Neural cell (in vitro differentiated cells): Measurements from ENCODE around the gene DDX31. TPM values are rescaled to one million over a fixed set of nuclear protein-coding genes. Genes with fewer than 3 reads are reported as not detected.
A peak's percentile ranks its signal among the peaks of the same experiment; 100 is the strongest.
"Not testable (repeated sequence)": the region's sequence is repeated elsewhere in the genome, so short reads cannot be mapped to it uniquely, and the experiment has no call there.

Source experiments
- H2AFZ ChIP-seq: fragments of 200-600, 300-800 bp; sonication (generic), shearing (Covaris generic); 2 replicates; pipeline ENCODE4 v1.6.0; 2014; ENCODE audit warnings: low read depth, mild to moderate bottlenecking, antibody characterized with exemption, low read length, moderate library complexity
- H3F3A ChIP-seq: fragments of 200-600 bp; shearing (Covaris generic); 2 replicates; pipeline ENCODE4 v1.6.1; 2016; ENCODE audit warnings: mild to moderate bottlenecking, moderate library complexity, mixed read lengths, antibody characterized with exemption, low read length; ENCODE audit not compliant: insufficient read depth, poor library complexity, severe bottlenecking
- H3K27ac ChIP-seq: fragments of 200-600, 300-800 bp; sonication (generic), shearing (Covaris generic); 2 replicates; pipeline ENCODE4 v1.5.1; 2014; ENCODE audit warnings: mild to moderate bottlenecking, low read length, moderate library complexity
- H3K27me3 ChIP-seq: fragments of 300-800, 200-600 bp; sonication (generic), shearing (Covaris generic); 2 replicates; pipeline ENCODE4 v1.6.0; 2014; ENCODE audit warnings: mild to moderate bottlenecking, low read depth, low read length, moderate library complexity; ENCODE audit not compliant: insufficient read depth
- H3K36me3 ChIP-seq: fragments of 300-800, 200-600 bp; sonication (generic), shearing (Covaris generic); 2 replicates; pipeline ENCODE4 v1.5.1; 2014; ENCODE audit warnings: mild to moderate bottlenecking, antibody characterized with exemption, low read length, moderate library complexity; ENCODE audit not compliant: insufficient read depth
- H3K4me2 ChIP-seq: fragments of 300-800, 200-600 bp; sonication (generic), shearing (Covaris generic); 2 replicates; pipeline ENCODE4 v1.6.0; 2014; ENCODE audit warnings: mild to moderate bottlenecking, low read length
- H3K4me3 ChIP-seq: fragments of 300-800, 200-600 bp; sonication (generic), shearing (Covaris generic); 2 replicates; pipeline ENCODE4 v1.5.1; 2014; ENCODE audit warnings: mild to moderate bottlenecking, low read length, moderate library complexity
- H3K79me2 ChIP-seq: fragments of 200-600 bp; shearing (Covaris generic); replicated peaks from 2 replicates; pipeline ENCODE4 v1.6.0; 2014; ENCODE audit warnings: mild to moderate bottlenecking, low read length, moderate library complexity; ENCODE audit not compliant: insufficient read depth
- H3K9ac ChIP-seq: fragments of 300-800, 200-600 bp; sonication (generic), shearing (Covaris generic); 2 replicates; pipeline ENCODE4 v1.6.1; 2016; ENCODE audit warnings: mild to moderate bottlenecking, low read length, mixed read lengths
- H3K9me2 ChIP-seq: fragments of 200-600 bp; shearing (Covaris generic); 2 replicates; pipeline ENCODE4 v1.6.1; 2016; ENCODE audit warnings: mild to moderate bottlenecking, low read length, mixed read lengths; ENCODE audit not compliant: insufficient read depth
- H3K9me3 ChIP-seq: fragments of 200-600, 300-800 bp; sonication (generic), shearing (Covaris generic); 2 replicates; pipeline ENCODE4 v1.6.1; 2016; ENCODE audit warnings: mild to moderate bottlenecking, mixed run types, low read length, moderate library complexity, mixed read lengths
- H4K20me1 ChIP-seq: fragments of 200-600 bp; shearing (Covaris generic); 2 replicates; pipeline ENCODE4 v1.6.1; 2016; ENCODE audit warnings: mild to moderate bottlenecking, mixed run types; ENCODE audit not compliant: insufficient read depth
- EP300 ChIP-seq: fragments of 450-650 bp; conservative IDR thresholded peaks from 2 replicates; pipeline ENCODE4 v1.6.1; 2014; ENCODE audit warnings: antibody characterized with exemption, mild to moderate bottlenecking, moderate library complexity; ENCODE audit not compliant: poor library complexity, severe bottlenecking
- EZH2 ChIP-seq: fragments of 200-600, 300-800 bp; shearing (Covaris generic), sonication (generic); IDR thresholded peaks from 2 replicates; pipeline ENCODE4 v1.6.1; 2014; ENCODE audit warnings: antibody characterized with exemption, low read length, borderline replicate concordance, mild to moderate bottlenecking; ENCODE audit not compliant: insufficient read depth, poor library complexity, severe bottlenecking
- MXI1 ChIP-seq: fragments of 450-650 bp; conservative IDR thresholded peaks from 2 replicates; pipeline ENCODE4 v1.6.1; 2014; ENCODE audit warnings: antibody characterized with exemption, mild to moderate bottlenecking; ENCODE audit not compliant: poor library complexity, severe bottlenecking
- POLR2AphosphoS5 ChIP-seq: IDR thresholded peaks from 2 replicates; pipeline ENCODE4 v1.6.1; 2012
- RAD21 ChIP-seq: fragments of 450-650 bp; conservative IDR thresholded peaks from 2 replicates; pipeline ENCODE4 v1.6.1; 2014; ENCODE audit warnings: antibody characterized with exemption, mild to moderate bottlenecking, moderate library complexity
- SMC3 ChIP-seq: fragments of 450-650 bp; conservative IDR thresholded peaks from 2 replicates; pipeline ENCODE4 v1.6.1; 2014; ENCODE audit warnings: antibody characterized with exemption, mild to moderate bottlenecking, moderate library complexity; ENCODE audit not compliant: poor library complexity
- TAF1 ChIP-seq: IDR thresholded peaks from 2 replicates; pipeline ENCODE4 v1.6.1; 2012; ENCODE audit warnings: low read depth
- polyA minus RNA-seq: library from RNA; depleted of rRNA, polyadenylated mRNA; stranded (reverse); fragments of >200 nt; gene quantifications from 2 replicates; pipeline ENCODE4 v1.2.3, GENCODE V29; 2014
- polyA plus RNA-seq: library from polyadenylated mRNA; depleted of rRNA; stranded (reverse); fragments of >200 nt; gene quantifications from 2 replicates; pipeline ENCODE4 v1.2.3, GENCODE V29; 2014
- TF ChIP-seq, protein P1 (sequence below): IDR thresholded peaks from 2 replicates; pipeline ENCODE4 v1.6.1; 2012; ENCODE audit warnings: borderline replicate concordance
- TF ChIP-seq, protein P2 (sequence below): fragments of 450-650 bp; IDR thresholded peaks from 2 replicates; pipeline ENCODE4 v1.5.1; 2014; ENCODE audit warnings: antibody characterized with exemption, mild to moderate bottlenecking, moderate library complexity; ENCODE audit not compliant: poor library complexity, severe bottlenecking

DDX31 gene
- polyA plus RNA-seq (12.8 and 17.9 TPM in 2 replicates), polyA minus RNA-seq (14.2 and 14.6 TPM in 2 replicates)

DNA sequence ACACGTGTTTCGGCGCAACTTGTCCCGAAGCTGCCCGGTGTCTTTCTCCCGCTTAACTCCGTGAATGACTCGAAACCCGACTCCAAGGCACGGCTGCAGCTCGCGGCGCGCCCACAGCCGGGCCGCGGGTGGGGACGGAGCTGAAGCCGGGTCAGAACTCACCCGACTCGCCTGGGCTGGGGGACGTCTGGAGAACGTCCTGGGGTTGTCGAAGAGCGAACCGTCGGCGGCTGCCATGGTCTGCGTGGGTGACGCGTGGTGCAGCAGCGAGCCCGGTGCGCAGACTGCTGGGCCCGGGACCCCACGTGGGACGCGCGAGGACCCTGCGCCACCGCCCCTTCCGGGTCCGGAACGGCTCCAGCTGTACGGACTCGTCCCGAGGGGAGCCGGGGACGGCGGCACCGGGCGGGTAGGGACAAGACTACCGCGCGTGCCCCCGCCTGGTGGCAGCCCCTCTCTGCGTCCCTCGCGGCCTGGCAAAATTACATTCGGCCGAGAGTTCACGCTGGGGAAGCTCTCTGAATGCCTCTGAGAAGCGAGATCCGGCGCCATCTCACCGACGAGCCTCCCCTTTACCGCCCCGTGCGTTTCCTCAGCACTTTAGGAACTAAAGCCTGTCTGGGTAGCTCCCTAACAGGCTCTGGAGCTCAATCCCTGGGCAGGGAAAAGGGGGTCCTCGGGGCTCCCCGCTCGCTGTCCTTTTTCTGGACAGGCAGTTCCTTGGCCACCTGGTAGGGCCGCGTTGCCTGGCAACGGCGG lies at the start of gene DDX31:
Gene DDX31 (minus strand): TSS at position 286 of the 759 bp plus-strand sequence. CDS start 49 bp downstream, at position 237.
- peak within 1 kb of the TSS; percentile 69 for H2AFZ ChIP-seq

DNA sequence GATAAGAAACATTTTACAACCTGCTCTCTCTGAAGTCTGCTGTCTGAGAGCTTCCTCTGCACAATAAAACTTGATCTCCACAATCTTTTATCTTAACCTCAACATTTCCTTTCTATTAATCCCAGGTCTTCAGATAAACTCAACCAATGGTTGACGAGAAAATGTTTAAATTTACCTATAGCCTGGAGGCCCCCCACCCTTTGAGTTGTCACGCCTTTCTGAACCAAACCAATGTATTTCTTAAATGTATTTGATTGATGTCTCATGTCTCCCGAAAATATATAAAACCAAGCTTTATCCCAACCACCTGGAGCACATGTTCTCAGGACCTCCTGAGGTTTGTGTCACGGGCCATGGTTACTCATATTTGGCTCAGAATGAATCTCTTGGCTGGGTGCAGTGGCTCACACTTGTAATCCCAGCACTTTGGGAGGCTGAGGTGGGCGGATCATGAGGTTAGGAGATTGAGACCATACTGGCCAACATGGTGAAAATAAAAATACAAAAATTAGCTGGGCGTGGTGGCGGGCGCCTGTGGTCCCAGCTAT lies 48.7 kb upstream of the DDX31 start:
- H3K4me2 ChIP-seq, H3K9me2 ChIP-seq, H2AFZ ChIP-seq, H3K79me2 ChIP-seq, H3K9ac ChIP-seq, H3K36me3 ChIP-seq, H3K27me3 ChIP-seq, H3K9me3 ChIP-seq, H3K27ac ChIP-seq, H3F3A ChIP-seq, H4K20me1 ChIP-seq, H3K4me3 ChIP-seq: not testable (repeated sequence)

More for the DNA sequence above, at the start of gene DDX31:
- H3F3A ChIP-seq, result no peaks in the 10 kb centered on the region
- TF ChIP-seq TAF1 (peak; percentile 49), EP300 (peak; percentile 20), POLR2AphosphoS5 (peak; percentile 38), RAD21 (peak; percentile 50), MXI1 (peak; percentile 99), SMC3 (peak; percentile 55), EZH2 (no peak)
- TF ChIP-seq, protein P1, sequence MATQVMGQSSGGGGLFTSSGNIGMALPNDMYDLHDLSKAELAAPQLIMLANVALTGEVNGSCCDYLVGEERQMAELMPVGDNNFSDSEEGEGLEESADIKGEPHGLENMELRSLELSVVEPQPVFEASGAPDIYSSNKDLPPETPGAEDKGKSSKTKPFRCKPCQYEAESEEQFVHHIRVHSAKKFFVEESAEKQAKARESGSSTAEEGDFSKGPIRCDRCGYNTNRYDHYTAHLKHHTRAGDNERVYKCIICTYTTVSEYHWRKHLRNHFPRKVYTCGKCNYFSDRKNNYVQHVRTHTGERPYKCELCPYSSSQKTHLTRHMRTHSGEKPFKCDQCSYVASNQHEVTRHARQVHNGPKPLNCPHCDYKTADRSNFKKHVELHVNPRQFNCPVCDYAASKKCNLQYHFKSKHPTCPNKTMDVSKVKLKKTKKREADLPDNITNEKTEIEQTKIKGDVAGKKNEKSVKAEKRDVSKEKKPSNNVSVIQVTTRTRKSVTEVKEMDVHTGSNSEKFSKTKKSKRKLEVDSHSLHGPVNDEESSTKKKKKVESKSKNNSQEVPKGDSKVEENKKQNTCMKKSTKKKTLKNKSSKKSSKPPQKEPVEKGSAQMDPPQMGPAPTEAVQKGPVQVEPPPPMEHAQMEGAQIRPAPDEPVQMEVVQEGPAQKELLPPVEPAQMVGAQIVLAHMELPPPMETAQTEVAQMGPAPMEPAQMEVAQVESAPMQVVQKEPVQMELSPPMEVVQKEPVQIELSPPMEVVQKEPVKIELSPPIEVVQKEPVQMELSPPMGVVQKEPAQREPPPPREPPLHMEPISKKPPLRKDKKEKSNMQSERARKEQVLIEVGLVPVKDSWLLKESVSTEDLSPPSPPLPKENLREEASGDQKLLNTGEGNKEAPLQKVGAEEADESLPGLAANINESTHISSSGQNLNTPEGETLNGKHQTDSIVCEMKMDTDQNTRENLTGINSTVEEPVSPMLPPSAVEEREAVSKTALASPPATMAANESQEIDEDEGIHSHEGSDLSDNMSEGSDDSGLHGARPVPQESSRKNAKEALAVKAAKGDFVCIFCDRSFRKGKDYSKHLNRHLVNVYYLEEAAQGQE, result peak; percentile 72
- TF ChIP-seq, protein P2, sequence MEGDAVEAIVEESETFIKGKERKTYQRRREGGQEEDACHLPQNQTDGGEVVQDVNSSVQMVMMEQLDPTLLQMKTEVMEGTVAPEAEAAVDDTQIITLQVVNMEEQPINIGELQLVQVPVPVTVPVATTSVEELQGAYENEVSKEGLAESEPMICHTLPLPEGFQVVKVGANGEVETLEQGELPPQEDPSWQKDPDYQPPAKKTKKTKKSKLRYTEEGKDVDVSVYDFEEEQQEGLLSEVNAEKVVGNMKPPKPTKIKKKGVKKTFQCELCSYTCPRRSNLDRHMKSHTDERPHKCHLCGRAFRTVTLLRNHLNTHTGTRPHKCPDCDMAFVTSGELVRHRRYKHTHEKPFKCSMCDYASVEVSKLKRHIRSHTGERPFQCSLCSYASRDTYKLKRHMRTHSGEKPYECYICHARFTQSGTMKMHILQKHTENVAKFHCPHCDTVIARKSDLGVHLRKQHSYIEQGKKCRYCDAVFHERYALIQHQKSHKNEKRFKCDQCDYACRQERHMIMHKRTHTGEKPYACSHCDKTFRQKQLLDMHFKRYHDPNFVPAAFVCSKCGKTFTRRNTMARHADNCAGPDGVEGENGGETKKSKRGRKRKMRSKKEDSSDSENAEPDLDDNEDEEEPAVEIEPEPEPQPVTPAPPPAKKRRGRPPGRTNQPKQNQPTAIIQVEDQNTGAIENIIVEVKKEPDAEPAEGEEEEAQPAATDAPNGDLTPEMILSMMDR, result peak; percentile 32
- H3K27me3 ChIP-seq, result no peaks in the 10 kb centered on the region
- peak within 1 kb of the TSS; percentile 61 for H3K4me2 ChIP-seq
- H3K9me2 ChIP-seq, result no peaks in the 10 kb centered on the region
- peak within 1 kb of the TSS; percentile 89 for H3K27ac ChIP-seq
- H4K20me1 ChIP-seq, result no peaks in the 10 kb centered on the region
- H3K36me3 ChIP-seq, result no peaks in the 10 kb centered on the region
- H3K79me2 ChIP-seq, result peaks cover 49% of the 10 kb centered on the region
- peak within 1 kb of the TSS; percentile 89 for H3K9ac ChIP-seq
- H3K4me3 ChIP-seq, result peak within 1 kb of the TSS; percentile 69
- H3K9me3 ChIP-seq, result no peaks in the 10 kb centered on the region
